Glutamatergic neuron (in vitro differentiated cells): ENCODE data around the gene SIN3B. TPM values are rescaled to one million over a fixed set of nuclear protein-coding genes. Genes with fewer than 3 reads are reported as not detected.
A peak's percentile ranks its signal among the peaks of the same experiment; 100 is the strongest.

ENCODE experiments used
- DNase-seq: peaks from one replicate; pipeline ENCODE4 v3.0.0; 2022
- H3K27ac Mint-ChIP-seq: one replicate; pipeline ENCODE4 v1.8.0; 2020; ENCODE audit warnings: mild to moderate bottlenecking, mixed read lengths, inconsistent platforms; ENCODE audit not compliant: unreplicated experiment
- H3K27me3 Mint-ChIP-seq: one replicate; pipeline ENCODE4 v1.8.0; 2020; ENCODE audit warnings: mild to moderate bottlenecking, moderate library complexity, mixed read lengths, inconsistent platforms; ENCODE audit not compliant: unreplicated experiment
- H3K36me3 Mint-ChIP-seq: one replicate; pipeline ENCODE4 v1.8.0; 2020; ENCODE audit warnings: mild to moderate bottlenecking, mixed read lengths, inconsistent platforms; ENCODE audit not compliant: unreplicated experiment
- H3K4me1 Mint-ChIP-seq: one replicate; pipeline ENCODE4 v1.8.0; 2020; ENCODE audit warnings: mild to moderate bottlenecking, low read depth, mixed read lengths, inconsistent platforms; ENCODE audit not compliant: unreplicated experiment
- H3K4me3 Mint-ChIP-seq: one replicate; pipeline ENCODE4 v1.8.0; 2020; ENCODE audit warnings: mild to moderate bottlenecking, mixed read lengths, inconsistent platforms; ENCODE audit not compliant: unreplicated experiment
- H3K9me3 Mint-ChIP-seq: one replicate; pipeline ENCODE4 v1.8.0; 2020; ENCODE audit warnings: mild to moderate bottlenecking, moderate library complexity, mixed read lengths, inconsistent platforms; ENCODE audit not compliant: unreplicated experiment
- total RNA-seq: library from RNA; stranded (reverse); fragmentation: NEBNext Ultra II Directional; extraction: Animal tissue kit (Norgen Biotek cat#: 25700); gene quantifications from one replicate; pipeline ENCODE4 v1.2.1, GENCODE V29; 2021; ENCODE audit not compliant: unreplicated experiment
- TF ChIP-seq, protein P1 (sequence below): fragments of 200-600 bp; sonication (generic); IDR thresholded peaks from one replicate; pipeline ENCODE4 v1.5.0; 2021; ENCODE audit not compliant: partially characterized antibody, unreplicated experiment

SIN3B gene
- total RNA-seq, 1 donor from 2014 or later = 97.9 TPM

DNA sequence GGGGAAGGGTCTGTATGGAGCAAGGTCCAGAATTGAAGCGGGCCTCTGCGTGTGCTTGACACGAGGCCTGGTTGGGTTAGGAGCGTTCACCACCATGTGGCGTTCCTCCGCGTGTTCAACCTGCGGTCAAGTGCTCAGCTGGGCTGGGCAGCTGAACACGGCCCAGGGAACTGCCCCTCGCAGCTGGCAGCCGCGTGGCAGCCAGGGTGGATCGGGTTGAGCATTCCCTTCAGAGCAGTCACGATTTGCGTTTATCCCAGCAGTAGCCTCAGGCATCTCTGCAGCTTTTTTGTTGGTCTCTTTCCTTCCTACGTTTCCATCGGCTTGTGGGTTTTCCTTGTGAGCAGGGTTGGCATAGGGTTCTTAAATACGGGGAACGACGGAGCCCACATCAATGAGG is 30.9 kb downstream of the SIN3B start:
- Mint-ChIP-seq H3K4me3 (no peak overlapping the region), H3K9me3 (peaks cover 1% of the 10 kb centered on the region), H3K27ac (no peak overlapping the region), H3K27me3 (peaks cover 5% of the 10 kb centered on the region), H3K4me1 (peaks cover 12% of the 10 kb centered on the region), H3K36me3 (no peaks in the 10 kb centered on the region)
- DNase-seq = no peak
- TF ChIP-seq, protein P1, sequence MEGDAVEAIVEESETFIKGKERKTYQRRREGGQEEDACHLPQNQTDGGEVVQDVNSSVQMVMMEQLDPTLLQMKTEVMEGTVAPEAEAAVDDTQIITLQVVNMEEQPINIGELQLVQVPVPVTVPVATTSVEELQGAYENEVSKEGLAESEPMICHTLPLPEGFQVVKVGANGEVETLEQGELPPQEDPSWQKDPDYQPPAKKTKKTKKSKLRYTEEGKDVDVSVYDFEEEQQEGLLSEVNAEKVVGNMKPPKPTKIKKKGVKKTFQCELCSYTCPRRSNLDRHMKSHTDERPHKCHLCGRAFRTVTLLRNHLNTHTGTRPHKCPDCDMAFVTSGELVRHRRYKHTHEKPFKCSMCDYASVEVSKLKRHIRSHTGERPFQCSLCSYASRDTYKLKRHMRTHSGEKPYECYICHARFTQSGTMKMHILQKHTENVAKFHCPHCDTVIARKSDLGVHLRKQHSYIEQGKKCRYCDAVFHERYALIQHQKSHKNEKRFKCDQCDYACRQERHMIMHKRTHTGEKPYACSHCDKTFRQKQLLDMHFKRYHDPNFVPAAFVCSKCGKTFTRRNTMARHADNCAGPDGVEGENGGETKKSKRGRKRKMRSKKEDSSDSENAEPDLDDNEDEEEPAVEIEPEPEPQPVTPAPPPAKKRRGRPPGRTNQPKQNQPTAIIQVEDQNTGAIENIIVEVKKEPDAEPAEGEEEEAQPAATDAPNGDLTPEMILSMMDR = no peak

DNA sequence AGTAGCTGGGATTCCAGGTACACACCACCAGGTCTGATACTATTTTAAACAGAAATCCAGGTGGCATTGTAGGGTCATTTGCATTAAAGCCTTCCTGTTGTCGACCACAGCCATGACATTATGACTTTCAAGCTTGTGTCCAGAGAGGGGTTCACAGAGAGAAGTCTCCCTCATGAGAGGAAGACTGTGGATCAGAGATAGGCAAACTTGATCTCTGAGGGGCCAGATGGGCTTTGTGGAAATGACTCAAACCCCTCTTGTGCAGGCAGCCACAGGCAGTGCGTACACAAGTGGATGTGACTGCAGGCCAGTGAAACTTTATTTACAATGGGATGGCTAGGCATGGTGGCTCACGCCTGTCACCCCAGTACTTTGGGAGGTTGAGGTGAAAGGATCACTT is 31.8 kb downstream of the SIN3B start:
- TF ChIP-seq, protein P1 = no peak
- Mint-ChIP-seq H3K36me3 (no peaks in the 10 kb centered on the region), H3K27ac (peak overlapping the region; percentile 33), H3K27me3 (peaks cover 5% of the 10 kb centered on the region), H3K4me3 (no peak overlapping the region), H3K9me3 (peaks cover 1% of the 10 kb centered on the region), H3K4me1 (peaks cover 12% of the 10 kb centered on the region)
- DNase-seq = no peak

DNA sequence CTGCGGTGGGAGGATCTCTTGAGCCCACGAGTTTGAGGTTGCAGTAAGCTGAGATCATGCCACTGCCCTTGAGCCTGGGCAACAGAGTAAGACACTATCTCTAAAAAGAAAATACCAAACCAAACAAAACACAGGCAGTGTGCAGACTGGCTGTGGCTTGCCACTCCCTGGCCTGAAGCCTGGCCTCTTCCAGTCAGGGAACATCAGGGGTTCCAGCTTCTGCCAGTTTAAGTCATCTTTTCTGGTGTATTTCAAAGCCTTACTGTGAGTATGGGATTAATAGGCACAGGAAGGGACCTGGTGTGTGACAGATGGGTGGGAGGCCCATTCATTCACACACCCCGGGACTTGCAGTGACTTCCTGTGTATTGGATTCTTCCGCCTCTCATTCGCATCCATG is 32.6 kb downstream of the SIN3B start:
- H3K4me3 Mint-ChIP-seq = peak overlapping the region; percentile 2
- no peak overlapping the region for H3K27ac Mint-ChIP-seq
- TF ChIP-seq, protein P1 = no peak
- peaks cover 5% of the 10 kb centered on the region for H3K27me3 Mint-ChIP-seq
- peaks cover 1% of the 10 kb centered on the region for H3K9me3 Mint-ChIP-seq
- no peak for DNase-seq
- peaks cover 12% of the 10 kb centered on the region for H3K4me1 Mint-ChIP-seq
- peaks cover 4% of the 10 kb centered on the region for H3K36me3 Mint-ChIP-seq

DNA sequence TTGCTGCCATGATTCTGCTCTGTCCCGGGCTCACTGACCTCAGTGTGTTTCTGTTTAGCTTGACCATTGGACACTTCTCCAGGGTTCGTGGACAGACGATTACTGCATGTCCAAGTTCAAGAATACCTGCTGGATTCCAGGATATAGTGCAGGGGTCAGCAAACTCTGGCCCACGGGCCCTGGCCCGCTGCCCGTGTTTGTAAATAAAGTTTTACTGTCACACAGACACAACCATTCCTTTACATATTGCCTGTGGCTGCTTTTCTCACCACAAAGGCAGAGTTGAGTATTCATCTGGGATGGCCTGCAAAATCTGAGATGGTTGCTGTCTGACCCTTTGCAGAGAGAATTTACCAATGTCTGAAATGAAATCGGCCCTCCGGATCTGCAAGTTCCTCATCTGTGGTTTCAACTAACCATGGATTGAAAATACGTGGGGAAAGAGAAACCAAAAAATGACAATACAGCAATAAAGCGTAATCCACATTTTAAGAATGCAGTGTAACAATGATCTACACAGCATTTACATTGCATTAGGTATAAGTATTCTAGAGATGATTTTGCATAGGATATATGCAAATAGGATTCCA is 33.7 kb downstream of the SIN3B start:
- TF ChIP-seq, protein P1 = no peak
- peaks cover 5% of the 10 kb centered on the region for H3K27me3 Mint-ChIP-seq
- DNase-seq = no peak

DNA sequence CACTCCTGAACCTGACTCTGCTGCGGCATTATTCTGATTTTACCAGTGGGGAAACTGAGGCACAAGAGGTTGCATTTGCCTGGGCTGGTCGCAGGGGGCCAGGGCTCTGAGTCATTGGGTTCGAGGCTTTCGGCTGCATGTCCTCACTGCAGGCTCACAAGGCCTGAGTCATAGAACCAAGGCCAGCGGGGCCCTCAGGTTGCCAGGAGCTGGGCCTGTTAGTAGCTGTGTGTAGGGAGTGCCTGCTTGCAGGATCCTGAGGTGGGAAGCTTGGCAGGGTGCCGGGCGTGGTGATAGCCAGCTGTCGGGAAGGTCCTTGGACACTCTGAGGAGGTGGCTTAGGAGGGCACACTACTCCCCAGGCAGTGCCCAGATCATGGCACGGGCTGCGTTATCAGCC is 38.0 kb downstream of the SIN3B start:
- H3K27ac Mint-ChIP-seq = no peak overlapping the region
- no peaks in the 10 kb centered on the region for H3K9me3 Mint-ChIP-seq
- no peaks in the 10 kb centered on the region for H3K27me3 Mint-ChIP-seq
- H3K36me3 Mint-ChIP-seq = peaks cover 4% of the 10 kb centered on the region
- peaks cover under 1% of the 10 kb centered on the region for H3K4me1 Mint-ChIP-seq
- TF ChIP-seq, protein P1 = no peak
- no peak overlapping the region for H3K4me3 Mint-ChIP-seq
- DNase-seq = no peak

More for the DNA sequence above, 33.7 kb downstream of the SIN3B start:
- Mint-ChIP-seq H3K36me3 (peaks cover 4% of the 10 kb centered on the region), H3K4me1 (peaks cover 12% of the 10 kb centered on the region), H3K27ac (no peak overlapping the region), H3K4me3 (no peak overlapping the region), H3K9me3 (peaks cover 1% of the 10 kb centered on the region)
